GM21381 (cell line): Measurements from ENCODE around the gene GSG1L.

Source experiments
- ATAC-seq: cut with Tn5 transposase; IDR thresholded peaks from one replicate; pipeline ENCODE4 v1.9.1; 2021; ENCODE audit warnings: mild to moderate bottlenecking, moderate library complexity; ENCODE audit not compliant: unreplicated experiment

GSG1L gene

GRCh38 chr16:28063591-28064061 is at the start of gene GSG1L:
GSG1L (minus strand) TSS chr16:28063714; CDS start chr16:28063424, 290 bp downstream.
- ATAC-seq, result no peak

GRCh38 chr16:28112908-28113307 is 49.4 kb upstream of the GSG1L start:
- ATAC-seq, result no peak

GRCh38 chr16:28110977-28111376 is 47.5 kb upstream of the GSG1L start:
- no peak for ATAC-seq

- no peak for ATAC-seq
Observed at GRCh38 chr16:28110479-28110878, 47.0 kb upstream of the GSG1L start.

GRCh38 chr16:28110074-28110473 is 46.6 kb upstream of the GSG1L start:
- no peak for ATAC-seq

GRCh38 chr16:28108590-28109247 is 45.2 kb upstream of the GSG1L start:
- ATAC-seq, result no peak

- no peak for ATAC-seq
Observed at GRCh38 chr16:28107232-28107631, 43.7 kb upstream of the GSG1L start.

GRCh38 chr16:28106467-28107215 is 43.1 kb upstream of the GSG1L start:
- no peak for ATAC-seq

- ATAC-seq, result no peak
Observed at GRCh38 chr16:28105954-28106353, 42.4 kb upstream of the GSG1L start.

GRCh38 chr16:28105297-28105696 is 41.8 kb upstream of the GSG1L start:
- ATAC-seq, result no peak

- no peak for ATAC-seq
Observed at GRCh38 chr16:28104404-28104803, 40.9 kb upstream of the GSG1L start.

- ATAC-seq, result no peak
Observed at GRCh38 chr16:28103516-28104170, 40.1 kb upstream of the GSG1L start.

- ATAC-seq, result no peak
Observed at GRCh38 chr16:28101533-28101890, 38.0 kb upstream of the GSG1L start.

- no peak for ATAC-seq
Observed at GRCh38 chr16:28100810-28101532, 37.5 kb upstream of the GSG1L start.

GRCh38 chr16:28098959-28099945 is 35.7 kb upstream of the GSG1L start:
- ATAC-seq, result no peak

GRCh38 chr16:28098171-28098958 is 34.9 kb upstream of the GSG1L start:
- ATAC-seq, result no peak

GRCh38 chr16:28096983-28097899 is 33.7 kb upstream of the GSG1L start:
- ATAC-seq, result no peak

- no peak for ATAC-seq
Observed at GRCh38 chr16:28093385-28093725, 29.8 kb upstream of the GSG1L start.
